OCI-LY7 (cell line): Measurements from ENCODE around the gene GALNT9. TPM values are rescaled to one million over a fixed set of nuclear protein-coding genes. Genes with fewer than 3 reads are reported as not detected.

Source experiments
- BruUV-seq: library from RNA; stranded (reverse); fragments of 400-500 nt; replicated peaks from 2 replicates; lab custom pipeline; 2021; lab: Mats Ljungman, UMichigan
- CTCF ChIA-PET: fragments of 300-600 bp; sonication (Branson Sonifier 250); formaldehyde crosslinking; loops from one replicate; lab custom pipeline; 2022; ENCODE audit warnings: antibody characterized with exemption; ENCODE audit not compliant: unreplicated experiment; lab: Charles Lee
- POLR2A ChIA-PET: fragments of 300-600 bp; sonication (Branson Sonifier 250); formaldehyde crosslinking; loops from one replicate; lab custom pipeline; 2022; ENCODE audit warnings: antibody characterized with exemption; lab: Charles Lee
- DNase-seq: peaks from one replicate; pipeline ENCODE4 v3.0.0-alpha.2; 2015; ENCODE audit warnings: low spot score
- H2AFZ ChIP-seq: fragments of 200-600 bp; sonication (generic), shearing (Covaris generic); 2 replicates; pipeline ENCODE4 v1.6.1; 2014; ENCODE audit warnings: mild to moderate bottlenecking, antibody characterized with exemption, low read length, moderate library complexity
- H3K27ac ChIP-seq: fragments of 200-600 bp; sonication (generic); 2 replicates; pipeline ENCODE4 v1.5.1; 2014; ENCODE audit warnings: mixed run types, low read depth, mild to moderate bottlenecking, moderate library complexity, low read length, inconsistent platforms; ENCODE audit not compliant: poor library complexity, severe bottlenecking
- H3K36me3 ChIP-seq: fragments of 200-600 bp; sonication (generic); 2 replicates; pipeline ENCODE4 v1.6.1; 2014; ENCODE audit warnings: mild to moderate bottlenecking, antibody characterized with exemption, low read length, moderate library complexity, mixed read lengths; ENCODE audit not compliant: insufficient read depth
- H3K4me1 ChIP-seq: fragments of 200-600 bp; sonication (generic); 2 replicates; pipeline ENCODE4 v1.5.1; 2014; ENCODE audit warnings: mild to moderate bottlenecking, low read length; ENCODE audit not compliant: insufficient read depth, poor library complexity, severe bottlenecking
- H3K4me2 ChIP-seq: fragments of 200-600 bp; sonication (generic); 2 replicates; pipeline ENCODE4 v1.6.1; 2014; ENCODE audit warnings: mild to moderate bottlenecking, low read length
- H3K4me3 ChIP-seq: fragments of 200-600 bp; sonication (generic); 2 replicates; pipeline ENCODE4 v1.5.1; 2014; ENCODE audit warnings: mild to moderate bottlenecking, low read depth, low read length; ENCODE audit not compliant: poor library complexity, severe bottlenecking
- H3K79me2 ChIP-seq: fragments of 200-600 bp; sonication (generic); 2 replicates; pipeline ENCODE4 v1.6.1; 2016; ENCODE audit warnings: low read depth, mild to moderate bottlenecking, low read length, moderate library complexity, mixed read lengths; ENCODE audit not compliant: insufficient read depth
- H3K9me2 ChIP-seq: fragments of 200-600 bp; sonication (generic); 2 replicates; pipeline ENCODE4 v1.6.1; 2016; ENCODE audit warnings: mild to moderate bottlenecking, low read length, mixed read lengths; ENCODE audit not compliant: insufficient read depth
- H3K9me3 ChIP-seq: fragments of 200-600 bp; sonication (generic); 2 replicates; pipeline ENCODE4 v1.6.1; 2014; ENCODE audit warnings: mild to moderate bottlenecking, mixed run types, low read length, mixed read lengths
- H4K20me1 ChIP-seq: fragments of 200-600 bp; sonication (generic); 2 replicates; pipeline ENCODE4 v1.6.1; 2014; ENCODE audit warnings: mild to moderate bottlenecking, antibody characterized with exemption, low read length, moderate library complexity, mixed read lengths; ENCODE audit not compliant: insufficient read depth
- EZH2phosphoT487 ChIP-seq: fragments of 200-600 bp; sonication (generic); IDR thresholded peaks from 2 replicates; pipeline ENCODE4 v1.6.1; 2018; ENCODE audit warnings: low read depth, borderline replicate concordance, mild to moderate bottlenecking, mixed run types, antibody characterized with exemption, low read length, moderate library complexity, mixed read lengths
- intact Hi-C: fragments of 100-400 bp; cut with micrococcal nuclease; formaldehyde crosslinking; loops from one replicate; pipeline ENCODE4 v1.10.0; 2022; ENCODE audit not compliant: unreplicated experiment
- total RNA-seq, 2 experiments: library from RNA; depleted of rRNA in 1 of 2; stranded (reverse); fragments of >200 nt in 1 of 2; shearing (Covaris generic) in 1 of 2; gene quantifications; 2 replicates each; pipeline ENCODE4 v1.2.3, GENCODE V29; 2014 to 2022
- TF ChIP-seq, protein P1 (sequence below): fragments of 200-600 bp; sonication (generic); conservative IDR thresholded peaks from 2 replicates; pipeline ENCODE4 v1.5.1; 2014; ENCODE audit warnings: mild to moderate bottlenecking, antibody characterized with exemption, low read length, moderate library complexity, mixed read lengths

Gene GALNT9
- total RNA-seq, 2 experiments from 2014 or later, result 0.28 TPM; not detected in 1

DNA sequence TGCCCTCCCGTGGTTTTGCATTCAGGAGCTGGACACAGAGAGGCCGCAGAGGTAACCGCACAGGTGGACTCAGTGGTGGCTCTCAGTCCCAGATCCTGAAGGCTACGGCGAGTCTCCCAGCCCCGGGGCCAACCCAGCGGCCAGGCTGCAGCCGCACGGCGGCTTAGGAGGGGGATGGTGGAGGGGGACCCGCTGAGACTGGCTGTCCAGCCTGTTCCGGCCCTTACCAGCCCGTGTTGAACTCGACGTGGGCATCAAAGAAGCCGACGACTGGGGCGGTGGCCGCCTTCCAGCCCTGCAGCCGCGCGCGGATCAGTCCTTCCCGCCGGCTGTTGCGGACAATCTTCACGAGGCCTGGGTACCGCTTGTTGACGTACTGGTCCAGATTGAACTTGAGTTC, 68.7 kb downstream of the GALNT9 start:
- no peak overlapping the region for H3K4me3 ChIP-seq
- ChIA-PET POLR2A (no interaction called here), CTCF (no interaction called here)
- DNase-seq, result no peak
- intact Hi-C loops, result no loop called here
- H3K4me1 ChIP-seq, result no peaks in the 10 kb centered on the region
- H4K20me1 ChIP-seq, result no peaks in the 10 kb centered on the region
- no peaks in the 10 kb centered on the region for H3K36me3 ChIP-seq
- no peaks in the 10 kb centered on the region for H3K9me3 ChIP-seq
- H3K79me2 ChIP-seq, result no peaks in the 10 kb centered on the region
- no peak overlapping the region for H3K4me2 ChIP-seq
- no peak overlapping the region for H3K27ac ChIP-seq
- no peaks in the 10 kb centered on the region for H3K9me2 ChIP-seq
- TF ChIP-seq EZH2phosphoT487, result no peak
- TF ChIP-seq, protein P1, sequence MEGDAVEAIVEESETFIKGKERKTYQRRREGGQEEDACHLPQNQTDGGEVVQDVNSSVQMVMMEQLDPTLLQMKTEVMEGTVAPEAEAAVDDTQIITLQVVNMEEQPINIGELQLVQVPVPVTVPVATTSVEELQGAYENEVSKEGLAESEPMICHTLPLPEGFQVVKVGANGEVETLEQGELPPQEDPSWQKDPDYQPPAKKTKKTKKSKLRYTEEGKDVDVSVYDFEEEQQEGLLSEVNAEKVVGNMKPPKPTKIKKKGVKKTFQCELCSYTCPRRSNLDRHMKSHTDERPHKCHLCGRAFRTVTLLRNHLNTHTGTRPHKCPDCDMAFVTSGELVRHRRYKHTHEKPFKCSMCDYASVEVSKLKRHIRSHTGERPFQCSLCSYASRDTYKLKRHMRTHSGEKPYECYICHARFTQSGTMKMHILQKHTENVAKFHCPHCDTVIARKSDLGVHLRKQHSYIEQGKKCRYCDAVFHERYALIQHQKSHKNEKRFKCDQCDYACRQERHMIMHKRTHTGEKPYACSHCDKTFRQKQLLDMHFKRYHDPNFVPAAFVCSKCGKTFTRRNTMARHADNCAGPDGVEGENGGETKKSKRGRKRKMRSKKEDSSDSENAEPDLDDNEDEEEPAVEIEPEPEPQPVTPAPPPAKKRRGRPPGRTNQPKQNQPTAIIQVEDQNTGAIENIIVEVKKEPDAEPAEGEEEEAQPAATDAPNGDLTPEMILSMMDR, result no peak
- BruUV-seq, result no TSS peak
- no peak overlapping the region for H2AFZ ChIP-seq

DNA sequence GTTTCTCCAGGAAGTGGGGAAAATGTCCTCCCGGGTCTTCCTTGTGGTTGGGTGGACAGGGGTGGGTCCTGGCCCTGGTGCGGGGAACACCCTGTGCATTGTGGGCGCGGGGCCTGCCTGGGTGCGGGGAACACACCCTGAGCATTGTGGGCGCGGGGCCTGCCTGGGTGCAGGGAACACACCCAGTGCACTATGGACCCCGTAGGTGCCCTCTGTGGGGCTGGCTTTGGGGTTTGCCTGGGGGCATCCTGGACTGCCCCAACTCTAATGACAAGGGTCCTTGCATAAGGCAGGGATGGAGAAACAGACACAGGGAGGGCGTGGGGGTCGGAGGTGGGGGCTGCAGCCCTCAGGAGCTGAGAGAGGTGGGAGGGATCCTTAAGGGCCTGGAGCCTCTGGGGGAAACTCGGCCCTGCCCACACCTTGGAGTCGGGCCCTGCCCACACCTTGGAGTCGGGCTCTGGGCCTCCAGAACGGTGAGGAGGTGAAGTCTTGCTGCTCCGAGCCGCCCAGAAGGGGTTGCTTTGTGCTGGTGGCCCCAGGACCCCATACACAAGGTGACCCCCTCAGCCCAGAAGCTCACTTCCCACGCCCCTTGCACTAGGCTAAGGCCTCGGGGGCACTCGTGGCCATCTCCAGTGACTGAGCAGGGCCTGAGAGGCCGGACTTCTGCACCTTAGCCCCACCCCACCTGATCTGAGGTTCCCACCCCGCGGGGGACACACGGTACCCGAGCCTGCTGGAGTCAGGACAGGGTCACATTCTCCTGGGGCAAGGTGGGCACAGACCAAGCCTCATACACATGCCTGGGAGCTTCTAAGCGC, 69.3 kb downstream of the GALNT9 start:
- no peak overlapping the region for H2AFZ ChIP-seq
- no peak overlapping the region for H3K27ac ChIP-seq
- intact Hi-C loops, result no loop called here
- H3K79me2 ChIP-seq, result no peaks in the 10 kb centered on the region
- no peak overlapping the region for H3K4me3 ChIP-seq
- DNase-seq, result no peak
- H3K4me2 ChIP-seq, result no peak overlapping the region
- CTCF ChIA-PET, result no interaction called here
- TF ChIP-seq EZH2phosphoT487, result no peak
- TF ChIP-seq, protein P1, result no peak
- POLR2A ChIA-PET, result no interaction called here
- H4K20me1 ChIP-seq, result no peaks in the 10 kb centered on the region
- H3K9me2 ChIP-seq, result no peaks in the 10 kb centered on the region
- no peaks in the 10 kb centered on the region for H3K36me3 ChIP-seq
- BruUV-seq, result no TSS peak
- no peaks in the 10 kb centered on the region for H3K9me3 ChIP-seq
- H3K4me1 ChIP-seq, result no peaks in the 10 kb centered on the region

DNA sequence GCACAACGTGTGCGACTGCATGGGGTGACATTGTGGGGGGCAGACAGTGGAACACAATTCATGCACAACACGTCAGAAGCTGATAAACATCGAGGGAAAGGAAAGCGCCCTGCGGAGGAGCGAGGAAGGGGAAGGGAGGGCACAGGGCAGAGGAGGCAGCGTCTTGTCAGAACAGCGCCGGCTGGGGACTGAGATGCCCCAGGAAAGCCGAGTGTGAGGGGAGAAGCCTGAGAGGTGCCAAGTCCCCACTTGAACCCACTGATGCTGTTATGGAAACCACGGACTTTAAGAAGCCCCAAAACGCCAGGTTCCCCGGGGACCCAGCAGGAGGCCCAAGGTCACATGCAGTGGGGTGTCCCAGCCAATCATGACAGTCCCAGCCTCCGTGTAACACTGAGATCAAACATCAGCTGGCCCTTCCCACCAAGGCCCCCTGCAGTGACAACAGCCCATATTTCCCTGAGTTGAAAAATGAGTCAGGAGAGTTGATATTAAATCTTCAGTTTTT, 70.0 kb downstream of the GALNT9 start:
- Histone ChIP-seq H2AFZ (no peak overlapping the region), H3K4me3 (no peak overlapping the region), H3K36me3 (no peaks in the 10 kb centered on the region), H3K4me2 (no peak overlapping the region), H3K79me2 (no peaks in the 10 kb centered on the region), H3K9me2 (no peaks in the 10 kb centered on the region), H3K27ac (no peak overlapping the region), H4K20me1 (no peaks in the 10 kb centered on the region), H3K4me1 (no peaks in the 10 kb centered on the region), H3K9me3 (no peaks in the 10 kb centered on the region)
- no peak for DNase-seq
- TF ChIP-seq, protein P1, result no peak
- TF ChIP-seq EZH2phosphoT487, result no peak
- BruUV-seq, result no TSS peak
- ChIA-PET CTCF (no interaction called here), POLR2A (no interaction called here)
- intact Hi-C loops, result no loop called here
